Trophoblast cell (in vitro differentiated cells and primary cell): ENCODE measurements around the gene OSBPL8.

ENCODE experiments used
- DNase-seq, 2 donors: peaks; one replicate each; pipeline ENCODE4 v3.0.0-alpha.2; 2016
- H2AFZ ChIP-seq: 2 replicates; pipeline ENCODE4 v1.6.1; 2013; ENCODE audit warnings: low read length, moderate library complexity, mild to moderate bottlenecking; ENCODE audit not compliant: insufficient read depth, poor library complexity
- H2AK5ac ChIP-seq: 2 replicates; pipeline ENCODE4 v1.6.1; 2013; ENCODE audit warnings: mild to moderate bottlenecking, low read length
- H2BK120ac ChIP-seq: 2 replicates; pipeline ENCODE4 v1.6.1; 2013; ENCODE audit warnings: low read length, mild to moderate bottlenecking, moderate library complexity; ENCODE audit not compliant: insufficient read depth, poor library complexity
- H2BK12ac ChIP-seq: 2 replicates; pipeline ENCODE4 v1.6.1; 2013; ENCODE audit warnings: mild to moderate bottlenecking, low read length, moderate library complexity
- H2BK5ac ChIP-seq: 2 replicates; pipeline ENCODE4 v1.6.1; 2013; ENCODE audit warnings: low read length, low read depth, moderate library complexity, mild to moderate bottlenecking; ENCODE audit not compliant: poor library complexity
- H3K14ac ChIP-seq: 2 replicates; pipeline ENCODE4 v1.6.1; 2013; ENCODE audit warnings: mild to moderate bottlenecking, low read length
- H3K18ac ChIP-seq: 2 replicates; pipeline ENCODE4 v1.6.1; 2013; ENCODE audit warnings: mild to moderate bottlenecking, low read length
- H3K23ac ChIP-seq: 2 replicates; pipeline ENCODE4 v1.6.1; 2013; ENCODE audit warnings: low read length
- H3K27ac ChIP-seq: 2 replicates; pipeline ENCODE4 v1.5.1; 2013; ENCODE audit warnings: low read depth, mild to moderate bottlenecking, inconsistent platforms, low read length, moderate library complexity
- H3K27me3 ChIP-seq: 2 replicates; pipeline ENCODE4 v1.6.1; 2013; ENCODE audit warnings: inconsistent platforms, mild to moderate bottlenecking, low read length, moderate library complexity; ENCODE audit not compliant: insufficient read depth
- H3K36me3 ChIP-seq, 2 experiments: 1 replicate in 1 of 2; 2 replicates in 1 of 2; pipeline ENCODE4 v1.6.1; 2013; ENCODE audit warnings: low read length in 2 of 2, mild to moderate bottlenecking in 2 of 2, moderate library complexity in 1 of 2; ENCODE audit not compliant: insufficient read depth in 2 of 2, control insufficient read depth in 1 of 2
- H3K4ac ChIP-seq: 2 replicates; pipeline ENCODE4 v1.6.1; 2013; ENCODE audit warnings: low read depth, mild to moderate bottlenecking, low read length, moderate library complexity
- H3K4me1 ChIP-seq, 2 experiments: 1 replicate in 1 of 2; 2 replicates in 1 of 2; pipeline ENCODE4 v1.6.1; 2013; ENCODE audit warnings: low read length in 2 of 2, mild to moderate bottlenecking in 2 of 2, moderate library complexity in 1 of 2; ENCODE audit not compliant: insufficient read depth in 2 of 2, control insufficient read depth in 1 of 2
- H3K4me2 ChIP-seq: 2 replicates; pipeline ENCODE4 v1.6.1; 2013; ENCODE audit warnings: inconsistent platforms, mild to moderate bottlenecking, low read length, moderate library complexity
- H3K4me3 ChIP-seq: 2 replicates; pipeline ENCODE4 v1.5.1; 2013; ENCODE audit warnings: mild to moderate bottlenecking, low read depth, low read length, inconsistent platforms
- H3K79me1 ChIP-seq: one replicate; pipeline ENCODE4 v1.6.1; 2013; ENCODE audit warnings: low read length
- H3K79me2 ChIP-seq: 2 replicates; pipeline ENCODE4 v1.6.1; 2013; ENCODE audit warnings: low read length, mild to moderate bottlenecking; ENCODE audit not compliant: control insufficient read depth, insufficient read depth, poor library complexity
- H3K9ac ChIP-seq: 2 replicates; pipeline ENCODE4 v1.6.1; 2013; ENCODE audit warnings: mild to moderate bottlenecking, low read length
- H3K9me3 ChIP-seq: 2 replicates; pipeline ENCODE4 v1.6.1; 2013; ENCODE audit warnings: low read depth, mild to moderate bottlenecking, control low read depth, inconsistent platforms, low read length; ENCODE audit not compliant: insufficient read depth
- H4K12ac ChIP-seq: 2 replicates; pipeline ENCODE4 v1.6.1; 2013; ENCODE audit warnings: low read depth, mild to moderate bottlenecking, low read length, moderate library complexity
- H4K8ac ChIP-seq: 2 replicates; pipeline ENCODE4 v1.6.1; 2013; ENCODE audit warnings: low read depth, mild to moderate bottlenecking, low read length, moderate library complexity
- H4K91ac ChIP-seq: one replicate; pipeline ENCODE4 v1.6.1; 2013; ENCODE audit warnings: low read depth, mild to moderate bottlenecking, low read length, moderate library complexity
- WGBS: extraction: QIAGEN DNeasy Blood & Tissue Kit; methylation state at CpG from one replicate; pipeline ENCODE4 v1.1.7; 2013; ENCODE audit warnings: missing lambda C conversion rate; ENCODE audit not compliant: insufficient read length, insufficient coverage; ENCODE audit errors: extremely low coverage; 5-methylcytosine and 5-hydroxymethylcytosine counted together

Gene OSBPL8

GRCh38 chr12:76549131-76549530, 10.4 kb downstream of the OSBPL8 start:
- Histone ChIP-seq H3K36me3 (peaks cover 0 to 2% of the 10 kb centered on the region in 2 experiments), H2AK5ac (no peak overlapping the region)

GRCh38 chr12:76548222-76548837, 11.2 kb downstream of the OSBPL8 start:
- WGBS = no CpG with 5 or more reads among the region's 3 CpGs
- H3K18ac ChIP-seq = no peak overlapping the region
- H3K36me3 ChIP-seq = no peaks in the 10 kb centered on the region
- no peak overlapping the region for H2BK5ac ChIP-seq
- H2AK5ac ChIP-seq = no peak overlapping the region
- H3K23ac ChIP-seq = no peak overlapping the region
- no peak overlapping the region for H3K4ac ChIP-seq
- no peaks in the 10 kb centered on the region for H3K27me3 ChIP-seq
- H4K12ac ChIP-seq = no peak overlapping the region
- peaks cover 6 to 13% of the 10 kb centered on the region in 2 experiments for H3K4me1 ChIP-seq
- no peak overlapping the region for H3K9ac ChIP-seq
- no peak overlapping the region for H2BK120ac ChIP-seq
- no peak overlapping the region for H3K4me2 ChIP-seq
- no peak overlapping the region for H2AFZ ChIP-seq
- no peaks in the 10 kb centered on the region for H3K9me3 ChIP-seq
- peak overlapping the region; percentile 58 for H3K27ac ChIP-seq
- H3K79me2 ChIP-seq = no peaks in the 10 kb centered on the region
- no peak overlapping the region for H4K8ac ChIP-seq
- no peak overlapping the region for H3K14ac ChIP-seq
- DNase-seq = peak in 1 of 2 donors; percentile 26
- no peaks in the 10 kb centered on the region for H3K79me1 ChIP-seq
- H3K4me3 ChIP-seq = no peak overlapping the region
- H2BK12ac ChIP-seq = no peak overlapping the region
- no peak overlapping the region for H4K91ac ChIP-seq

More at GRCh38 chr12:76549131-76549530, 10.4 kb downstream of the OSBPL8 start:
- no peak overlapping the region for H3K9ac ChIP-seq
- H4K12ac ChIP-seq = no peak overlapping the region
- peaks cover 6 to 13% of the 10 kb centered on the region in 2 experiments for H3K4me1 ChIP-seq
- no peak overlapping the region for H2BK5ac ChIP-seq
- H4K8ac ChIP-seq = no peak overlapping the region
- H3K14ac ChIP-seq = no peak overlapping the region
- no peak overlapping the region for H2BK12ac ChIP-seq
- H3K4me3 ChIP-seq = no peak overlapping the region
- H3K27me3 ChIP-seq = no peaks in the 10 kb centered on the region
- H3K18ac ChIP-seq = no peak overlapping the region
- no peak overlapping the region for H3K4me2 ChIP-seq
- no peak for DNase-seq
- no peaks in the 10 kb centered on the region for H3K79me2 ChIP-seq
- H3K4ac ChIP-seq = no peak overlapping the region
- no CpG with 5 or more reads among the region's 4 CpGs for WGBS
- no peak overlapping the region for H2AFZ ChIP-seq
- no peak overlapping the region for H4K91ac ChIP-seq
- no peak overlapping the region for H2BK120ac ChIP-seq
- H3K79me1 ChIP-seq = no peaks in the 10 kb centered on the region
- H3K23ac ChIP-seq = no peak overlapping the region
- H3K9me3 ChIP-seq = no peaks in the 10 kb centered on the region
- no peak overlapping the region for H3K27ac ChIP-seq

DNA sequence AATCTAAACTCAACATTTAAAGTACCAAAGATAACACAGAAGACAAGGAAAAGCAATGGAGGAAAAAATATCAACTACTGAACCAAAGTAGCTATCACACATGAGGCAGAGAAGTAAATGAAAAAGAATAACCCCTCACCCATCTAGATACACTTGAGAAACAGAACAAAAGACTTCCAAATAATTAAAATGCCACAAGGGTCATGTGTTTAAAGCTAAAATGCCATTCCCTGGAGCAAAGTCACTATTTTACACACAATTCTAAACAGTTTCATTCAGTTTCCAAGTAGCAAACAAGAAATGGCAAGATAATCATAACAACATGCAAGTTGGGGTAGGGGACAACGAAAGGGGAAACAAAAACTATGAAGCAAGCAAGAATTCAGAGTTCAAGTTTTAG, 12.0 kb downstream of the OSBPL8 start:
- no peak overlapping the region for H3K4me3 ChIP-seq
- no peaks in the 10 kb centered on the region for H3K79me2 ChIP-seq
- H2BK120ac ChIP-seq = no peak overlapping the region
- no peak overlapping the region for H2BK5ac ChIP-seq
- H3K36me3 ChIP-seq = no peaks in the 10 kb centered on the region
- WGBS = no CpG with 5 or more reads among the region's 1 CpG
- peak overlapping the region; percentile 58 for H3K27ac ChIP-seq
- no peak overlapping the region for H3K23ac ChIP-seq
- no peak overlapping the region for H4K12ac ChIP-seq
- H3K18ac ChIP-seq = no peak overlapping the region
- no peaks in the 10 kb centered on the region for H3K27me3 ChIP-seq
- H3K4me2 ChIP-seq = peak overlapping the region; percentile 3
- no peaks in the 10 kb centered on the region for H3K9me3 ChIP-seq
- no peak overlapping the region for H3K4ac ChIP-seq
- H3K79me1 ChIP-seq = no peaks in the 10 kb centered on the region
- no peak overlapping the region for H2BK12ac ChIP-seq
- H2AK5ac ChIP-seq = no peak overlapping the region
- peaks cover 5 to 12% of the 10 kb centered on the region in 2 experiments for H3K4me1 ChIP-seq
- no peak overlapping the region for H3K14ac ChIP-seq
- H4K91ac ChIP-seq = no peak overlapping the region
- H3K9ac ChIP-seq = no peak overlapping the region
- no peak overlapping the region for H4K8ac ChIP-seq
- no peak overlapping the region for H2AFZ ChIP-seq
- peak in 1 of 2 donors; percentile 40 for DNase-seq

- Histone ChIP-seq H3K79me2 (peaks cover 1% of the 10 kb centered on the region), H3K4ac (no peak overlapping the region), H3K14ac (no peak overlapping the region), H3K9ac (no peak overlapping the region), H2AFZ (no peak overlapping the region), H4K12ac (no peak overlapping the region), H3K4me1 (peaks cover under 1 to 5% of the 10 kb centered on the region in 2 experiments), H3K23ac (no peak overlapping the region), H3K4me3 (no peak overlapping the region), H3K4me2 (no peak overlapping the region), H2BK120ac (no peak overlapping the region), H3K36me3 (no peaks in the 10 kb centered on the region), H2AK5ac (no peak overlapping the region), H3K27ac (no peak overlapping the region), H4K8ac (no peak overlapping the region), H2BK12ac (no peak overlapping the region), H3K9me3 (no peaks in the 10 kb centered on the region), H4K91ac (no peak overlapping the region), H3K79me1 (no peaks in the 10 kb centered on the region), H3K18ac (no peak overlapping the region), H3K27me3 (no peaks in the 10 kb centered on the region), H2BK5ac (no peak overlapping the region)
- no CpG with 5 or more reads among the region's 3 CpGs for WGBS
- DNase-seq = peak in 1 of 2 donors; percentile 17
Measured at GRCh38 chr12:76546889-76547288, 12.7 kb downstream of the OSBPL8 start.
